Activated CD4-positive, alpha-beta memory T cell treated with anti-CD3 and anti-CD28 coated beads for 36 hours (primary cell): ENCODE results near the gene ABTB1. TPM values are rescaled to one million over a fixed set of nuclear protein-coding genes. Genes with fewer than 3 reads are reported as not detected.

Experiments
- CTCF ChIA-PET: fragments of 350-600 bp; sonication (Branson Sonifier 250); formaldehyde crosslinking; loops from one replicate; lab custom pipeline; 2021; ENCODE audit warnings: antibody characterized with exemption, inconsistent platforms; lab: Charles Lee
- POLR2A ChIA-PET: fragments of 350-600 bp; sonication (Branson Sonifier 250); formaldehyde crosslinking; loops from one replicate; lab custom pipeline; 2021; ENCODE audit warnings: antibody characterized with exemption; lab: Charles Lee
- DNase-seq: peaks from one replicate; pipeline ENCODE4 v3.0.0-alpha.2; 2020
- H3K27ac Mint-ChIP-seq: one replicate; pipeline ENCODE4 v1.8.0; 2021; ENCODE audit warnings: mixed read lengths
- H3K27me3 Mint-ChIP-seq: one replicate; pipeline ENCODE4 v1.8.0; 2021; ENCODE audit warnings: mixed read lengths
- H3K36me3 Mint-ChIP-seq: one replicate; pipeline ENCODE4 v1.8.0; 2021; ENCODE audit warnings: mixed read lengths
- H3K4me1 Mint-ChIP-seq: one replicate; pipeline ENCODE4 v1.8.0; 2021; ENCODE audit warnings: low read depth, mixed read lengths
- H3K4me3 Mint-ChIP-seq: one replicate; pipeline ENCODE4 v1.8.0; 2021; ENCODE audit warnings: mild to moderate bottlenecking, mixed read lengths
- H3K9me3 Mint-ChIP-seq: one replicate; pipeline ENCODE4 v1.8.0; 2021; ENCODE audit warnings: mixed read lengths
- intact Hi-C: fragments of 100-400 bp; cut with micrococcal nuclease; formaldehyde crosslinking; loops from one replicate; pipeline ENCODE4 v1.15.1; 2023
- total RNA-seq, 2 experiments: library from RNA; stranded (reverse); gene quantifications; one replicate each; pipeline ENCODE4 v1.2.3, GENCODE V29; 2021

Gene ABTB1
- total RNA-seq, 2 experiments from 2014 or later, result 14.8 TPM

DNA sequence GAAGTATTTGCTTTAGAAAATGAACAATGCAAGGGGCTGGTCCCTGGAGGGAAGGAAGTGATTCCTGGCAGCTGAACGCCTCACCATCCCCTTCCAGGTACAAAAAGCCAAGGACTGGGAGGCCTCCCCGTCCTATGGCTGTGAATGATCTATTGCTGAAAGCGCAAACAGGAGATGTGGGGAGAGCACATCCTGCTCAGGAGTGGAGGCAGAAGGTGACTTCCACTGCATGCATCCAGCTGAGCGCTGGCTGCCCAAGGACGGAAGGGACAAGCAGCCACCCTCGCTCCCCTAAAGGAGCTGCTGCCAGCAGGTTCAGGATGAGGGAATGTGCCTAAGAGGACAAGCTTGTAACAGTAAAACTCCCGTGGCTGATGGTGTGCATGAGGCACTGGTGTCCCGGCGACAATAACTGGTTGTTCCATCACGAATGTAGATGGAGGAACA, 41.4 kb downstream of the ABTB1 start:
- CTCF ChIA-PET, result interaction anchor here (0.5 kb wide), 1 partner anchor 123 kb away, joined by 3 read pairs; no protein-coding TSS in a partner anchor
- H3K4me1 Mint-ChIP-seq, result no peaks in the 10 kb centered on the region
- H3K4me3 Mint-ChIP-seq, result no peak overlapping the region
- no peak overlapping the region for H3K27ac Mint-ChIP-seq
- peaks cover 9% of the 10 kb centered on the region for H3K27me3 Mint-ChIP-seq
- H3K9me3 Mint-ChIP-seq, result no peaks in the 10 kb centered on the region
- POLR2A ChIA-PET, result no interaction called here
- H3K36me3 Mint-ChIP-seq, result no peaks in the 10 kb centered on the region
- DNase-seq, result no peak
- intact Hi-C loops, result no loop called here

DNA sequence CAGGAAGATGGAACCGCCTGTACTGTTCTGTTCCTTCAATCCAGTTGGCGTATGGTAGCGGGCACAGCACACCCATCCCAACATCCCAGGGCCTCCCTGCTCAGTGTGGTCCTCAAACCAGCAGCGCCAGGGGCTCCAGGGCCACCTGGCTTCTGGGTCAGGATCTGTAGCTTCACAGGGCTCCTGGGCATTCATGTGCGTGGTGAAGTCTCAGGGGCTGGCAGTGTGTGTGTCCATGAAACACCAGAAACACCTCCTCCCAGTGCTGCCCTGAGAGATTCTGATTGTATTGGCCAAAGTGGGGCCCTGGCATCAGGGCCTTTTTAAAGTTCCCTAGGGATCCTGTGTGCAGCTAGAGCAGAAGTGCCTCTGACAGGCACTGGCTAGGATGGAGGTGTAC, 42.1 kb downstream of the ABTB1 start:
- no peak for DNase-seq
- H3K9me3 Mint-ChIP-seq, result no peaks in the 10 kb centered on the region
- ChIA-PET POLR2A (no interaction called here), CTCF (no interaction called here)
- H3K36me3 Mint-ChIP-seq, result no peaks in the 10 kb centered on the region
- no peaks in the 10 kb centered on the region for H3K4me1 Mint-ChIP-seq
- intact Hi-C loops, result no loop called here
- no peak overlapping the region for H3K27ac Mint-ChIP-seq
- peaks cover 9% of the 10 kb centered on the region for H3K27me3 Mint-ChIP-seq
- no peak overlapping the region for H3K4me3 Mint-ChIP-seq

DNA sequence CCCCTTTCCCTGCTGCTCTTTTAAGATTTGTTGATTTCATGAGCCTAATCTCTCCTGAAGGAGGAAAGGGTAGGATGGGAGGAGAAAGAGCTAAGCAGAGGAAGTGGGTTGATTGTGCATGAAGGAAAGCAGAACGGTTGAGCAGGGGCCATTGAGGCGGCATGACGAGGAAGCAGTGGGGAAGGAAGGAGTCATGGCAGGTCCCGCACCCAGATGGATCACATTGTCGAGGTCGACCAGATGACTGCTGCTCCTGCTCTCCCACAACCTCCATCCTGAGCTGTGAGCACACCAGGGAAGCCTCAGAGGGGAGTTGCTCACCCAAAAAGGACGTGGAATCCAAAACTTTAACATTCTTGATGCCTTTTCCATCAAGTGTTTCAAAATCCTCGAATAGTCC, 42.8 kb downstream of the ABTB1 start:
- H3K27ac Mint-ChIP-seq, result no peak overlapping the region
- H3K36me3 Mint-ChIP-seq, result no peaks in the 10 kb centered on the region
- no peak overlapping the region for H3K4me3 Mint-ChIP-seq
- POLR2A ChIA-PET, result no interaction called here
- intact Hi-C loops, result no loop called here
- H3K27me3 Mint-ChIP-seq, result peaks cover 9% of the 10 kb centered on the region
- no peak for DNase-seq
- no peaks in the 10 kb centered on the region for H3K4me1 Mint-ChIP-seq
- CTCF ChIA-PET, result no interaction called here
- no peaks in the 10 kb centered on the region for H3K9me3 Mint-ChIP-seq

DNA sequence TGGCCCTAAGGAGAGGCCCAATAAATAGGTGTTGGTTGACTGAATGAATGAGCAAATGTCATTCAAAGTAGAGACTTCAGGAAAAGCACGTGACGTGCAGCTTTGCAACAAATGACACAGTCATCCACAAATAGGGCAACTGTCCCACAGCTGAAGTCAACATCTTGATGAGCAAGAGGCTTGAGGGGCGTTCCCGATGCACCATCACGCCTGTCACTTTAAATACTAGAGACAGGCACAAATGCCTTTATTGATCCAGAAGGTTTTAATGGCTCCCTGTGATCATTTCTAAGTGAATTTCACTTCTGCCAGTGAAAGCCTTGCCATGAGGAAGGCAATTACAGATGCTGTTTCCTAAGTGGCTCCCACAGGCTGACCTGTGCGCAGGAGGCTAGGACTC, 43.6 kb downstream of the ABTB1 start:
- CTCF ChIA-PET, result no interaction called here
- POLR2A ChIA-PET, result no interaction called here
- no peak for DNase-seq
- Mint-ChIP-seq H3K27ac (no peak overlapping the region), H3K4me3 (no peak overlapping the region), H3K27me3 (peaks cover 7% of the 10 kb centered on the region), H3K36me3 (no peaks in the 10 kb centered on the region), H3K9me3 (no peaks in the 10 kb centered on the region), H3K4me1 (no peaks in the 10 kb centered on the region)
- intact Hi-C loops, result no loop called here

DNA sequence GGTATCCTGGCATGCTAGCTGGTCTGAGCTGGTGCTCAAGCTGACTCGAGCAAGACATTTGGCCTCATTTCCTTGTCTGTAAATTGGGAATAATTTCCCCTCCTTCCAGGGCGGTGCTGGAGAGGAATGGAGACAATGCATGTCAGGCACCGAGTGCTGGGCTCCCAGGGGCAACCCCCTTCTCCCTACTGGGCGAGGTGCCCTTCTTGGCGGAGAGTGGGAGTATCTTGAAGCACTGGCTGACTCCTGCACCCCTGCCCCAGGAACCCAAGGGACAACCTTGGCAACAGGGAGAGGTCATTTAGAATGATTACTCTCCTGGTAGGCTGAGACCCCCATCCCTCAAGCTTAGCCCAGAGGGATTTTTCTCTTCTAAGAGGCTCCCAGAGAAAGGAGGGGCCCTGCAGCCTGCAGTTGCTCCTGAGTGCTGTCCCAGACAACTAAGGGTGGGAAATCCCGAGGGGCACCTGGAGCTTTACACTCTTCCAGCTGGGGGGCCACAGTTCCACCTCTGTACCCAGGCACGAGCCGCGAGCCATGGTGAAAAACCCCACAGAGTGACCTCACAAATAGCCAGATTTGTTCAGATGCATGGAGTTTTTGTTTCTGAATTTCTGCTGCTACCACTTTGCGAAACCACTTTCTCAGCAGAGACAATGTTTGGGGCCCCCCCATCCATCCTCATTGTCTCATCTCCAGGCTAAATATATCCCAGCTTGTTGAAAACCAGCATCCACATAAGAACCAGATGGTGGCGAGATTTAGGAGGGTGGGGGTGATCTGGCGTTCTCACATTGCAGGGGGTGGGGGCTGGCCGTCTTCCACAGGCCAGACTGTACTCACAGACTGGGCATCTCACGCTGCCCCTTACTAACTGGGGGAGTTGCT, 44.8 kb downstream of the ABTB1 start:
- no peaks in the 10 kb centered on the region for H3K36me3 Mint-ChIP-seq
- H3K9me3 Mint-ChIP-seq, result no peaks in the 10 kb centered on the region
- no peak overlapping the region for H3K4me3 Mint-ChIP-seq
- ChIA-PET POLR2A (no interaction called here), CTCF (no interaction called here)
- no peaks in the 10 kb centered on the region for H3K4me1 Mint-ChIP-seq
- no peak for DNase-seq
- no peak overlapping the region for H3K27ac Mint-ChIP-seq
- peaks cover 7% of the 10 kb centered on the region for H3K27me3 Mint-ChIP-seq
- intact Hi-C loops, result no loop called here

DNA sequence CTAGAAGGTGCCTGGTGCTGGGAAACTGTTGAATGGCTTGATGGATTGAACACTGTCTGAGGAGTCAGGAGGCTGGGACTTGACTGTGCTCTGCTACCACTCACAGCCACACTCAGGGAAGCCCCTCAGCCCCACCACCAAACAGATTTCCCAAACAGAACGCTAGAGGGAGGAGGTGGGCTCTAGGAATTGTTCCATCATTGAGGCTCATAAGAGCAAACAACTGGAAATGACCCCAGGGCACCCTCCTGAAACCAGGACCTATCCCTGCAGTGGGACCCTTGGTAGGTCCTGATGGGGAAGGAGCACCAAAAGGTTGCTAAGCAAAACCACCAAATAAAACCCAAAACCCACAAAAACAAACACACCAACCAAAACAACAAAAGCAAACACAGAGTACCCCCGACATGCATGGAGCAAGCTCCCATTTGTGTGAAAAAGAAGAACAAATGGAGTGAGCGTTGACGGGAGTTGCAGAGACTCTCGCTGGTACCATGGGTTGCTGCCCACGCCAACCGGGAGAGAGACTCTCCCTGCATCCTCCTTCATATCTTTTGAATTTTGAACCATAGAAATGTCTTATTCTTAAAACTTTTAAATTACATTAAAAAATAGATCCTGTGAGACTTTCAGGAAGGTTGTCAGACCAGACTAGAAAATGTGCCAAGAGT, 45.6 kb downstream of the ABTB1 start:
- POLR2A ChIA-PET, result no interaction called here
- Mint-ChIP-seq H3K27me3 (peaks cover 7% of the 10 kb centered on the region), H3K27ac (no peak overlapping the region), H3K4me3 (no peak overlapping the region), H3K4me1 (no peaks in the 10 kb centered on the region), H3K9me3 (no peaks in the 10 kb centered on the region), H3K36me3 (no peaks in the 10 kb centered on the region)
- CTCF ChIA-PET, result no interaction called here
- DNase-seq, result no peak
- intact Hi-C loops, result no loop called here

DNA sequence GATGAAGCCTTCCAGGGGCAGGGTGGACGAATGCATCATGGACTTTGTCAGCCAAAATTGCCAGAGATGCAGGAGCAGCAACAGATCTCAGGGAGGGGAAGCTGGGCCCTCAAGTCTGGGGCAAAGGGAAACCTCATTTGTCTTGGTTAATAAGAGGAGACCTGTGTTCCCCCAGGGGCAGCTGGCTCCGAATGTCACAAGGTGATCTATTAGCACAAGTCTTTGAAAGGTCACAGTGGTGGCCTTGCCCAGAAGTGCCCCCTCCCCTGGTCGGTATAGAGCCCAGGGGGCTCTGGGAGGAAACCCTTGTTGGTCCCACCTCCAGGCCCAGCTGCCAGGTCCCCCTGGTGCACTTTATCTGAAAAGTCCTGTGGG, 46.2 kb downstream of the ABTB1 start:
- ChIA-PET CTCF (no interaction called here), POLR2A (no interaction called here)
- H3K4me3 Mint-ChIP-seq, result no peak overlapping the region
- H3K36me3 Mint-ChIP-seq, result no peaks in the 10 kb centered on the region
- H3K9me3 Mint-ChIP-seq, result no peaks in the 10 kb centered on the region
- H3K4me1 Mint-ChIP-seq, result no peaks in the 10 kb centered on the region
- H3K27me3 Mint-ChIP-seq, result peaks cover 7% of the 10 kb centered on the region
- H3K27ac Mint-ChIP-seq, result no peak overlapping the region
- no peak for DNase-seq
- intact Hi-C loops, result no loop called here

DNA sequence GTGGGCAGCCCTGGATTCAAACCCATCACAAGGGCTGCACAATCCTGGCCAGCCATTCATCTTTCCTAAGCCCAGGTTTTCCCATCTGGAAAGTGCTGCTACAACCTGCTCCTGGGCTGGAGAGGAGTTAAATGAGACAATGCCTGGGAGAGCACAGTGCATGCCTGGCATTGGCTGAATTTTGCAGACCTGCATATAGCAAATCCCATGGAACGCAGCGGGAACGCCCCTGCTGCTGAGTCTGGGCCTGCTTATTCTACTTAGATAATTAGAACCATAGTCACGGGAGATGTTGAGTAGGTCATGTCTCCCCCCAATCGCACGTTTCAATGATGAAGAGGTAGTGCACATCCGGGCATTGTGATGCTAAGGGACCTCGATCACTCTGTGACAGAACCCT, 46.6 kb downstream of the ABTB1 start:
- no peaks in the 10 kb centered on the region for H3K4me1 Mint-ChIP-seq
- H3K4me3 Mint-ChIP-seq, result no peak overlapping the region
- H3K27me3 Mint-ChIP-seq, result peaks cover 4% of the 10 kb centered on the region
- no peak overlapping the region for H3K27ac Mint-ChIP-seq
- H3K36me3 Mint-ChIP-seq, result no peaks in the 10 kb centered on the region
- ChIA-PET POLR2A (no interaction called here), CTCF (no interaction called here)
- H3K9me3 Mint-ChIP-seq, result no peaks in the 10 kb centered on the region
- intact Hi-C loops, result no loop called here
- no peak for DNase-seq

DNA sequence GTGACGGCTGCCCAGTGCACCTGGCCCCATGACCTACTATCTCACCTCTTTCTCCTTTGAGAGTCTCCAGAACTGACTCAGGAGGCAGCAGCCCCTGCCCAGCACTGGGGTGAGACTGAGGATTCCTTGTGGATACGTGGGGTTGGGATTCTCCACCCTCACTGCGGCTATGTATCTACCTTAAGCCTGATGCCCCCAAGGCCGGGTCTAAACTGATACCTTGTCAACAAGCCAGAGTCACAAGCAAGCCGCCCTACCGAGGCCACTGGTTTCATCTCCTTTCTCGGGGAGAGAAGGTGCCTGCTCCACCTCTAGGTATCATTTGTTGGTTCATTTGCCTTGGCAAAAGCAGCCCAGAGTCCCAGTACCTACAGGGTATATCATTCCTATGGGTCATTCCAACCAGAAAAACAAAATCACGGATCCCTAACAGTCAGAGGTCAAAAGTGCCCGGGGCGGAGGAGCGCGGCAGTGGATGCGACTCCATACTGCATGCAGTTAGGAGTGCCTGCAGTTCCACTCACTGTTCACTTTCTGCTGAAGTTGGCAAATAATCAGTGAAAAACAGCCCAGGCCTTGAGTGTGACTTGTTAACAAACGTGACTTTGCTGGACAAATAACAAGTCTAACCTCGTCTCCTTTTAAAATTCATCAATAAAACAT, 47.5 kb downstream of the ABTB1 start:
- H3K9me3 Mint-ChIP-seq, result no peaks in the 10 kb centered on the region
- no peak for DNase-seq
- no peak overlapping the region for H3K27ac Mint-ChIP-seq
- H3K36me3 Mint-ChIP-seq, result no peaks in the 10 kb centered on the region
- H3K4me1 Mint-ChIP-seq, result no peaks in the 10 kb centered on the region
- POLR2A ChIA-PET, result no interaction called here
- intact Hi-C loops, result no loop called here
- no peak overlapping the region for H3K4me3 Mint-ChIP-seq
- H3K27me3 Mint-ChIP-seq, result peaks cover 8% of the 10 kb centered on the region
- CTCF ChIA-PET, result no interaction called here

DNA sequence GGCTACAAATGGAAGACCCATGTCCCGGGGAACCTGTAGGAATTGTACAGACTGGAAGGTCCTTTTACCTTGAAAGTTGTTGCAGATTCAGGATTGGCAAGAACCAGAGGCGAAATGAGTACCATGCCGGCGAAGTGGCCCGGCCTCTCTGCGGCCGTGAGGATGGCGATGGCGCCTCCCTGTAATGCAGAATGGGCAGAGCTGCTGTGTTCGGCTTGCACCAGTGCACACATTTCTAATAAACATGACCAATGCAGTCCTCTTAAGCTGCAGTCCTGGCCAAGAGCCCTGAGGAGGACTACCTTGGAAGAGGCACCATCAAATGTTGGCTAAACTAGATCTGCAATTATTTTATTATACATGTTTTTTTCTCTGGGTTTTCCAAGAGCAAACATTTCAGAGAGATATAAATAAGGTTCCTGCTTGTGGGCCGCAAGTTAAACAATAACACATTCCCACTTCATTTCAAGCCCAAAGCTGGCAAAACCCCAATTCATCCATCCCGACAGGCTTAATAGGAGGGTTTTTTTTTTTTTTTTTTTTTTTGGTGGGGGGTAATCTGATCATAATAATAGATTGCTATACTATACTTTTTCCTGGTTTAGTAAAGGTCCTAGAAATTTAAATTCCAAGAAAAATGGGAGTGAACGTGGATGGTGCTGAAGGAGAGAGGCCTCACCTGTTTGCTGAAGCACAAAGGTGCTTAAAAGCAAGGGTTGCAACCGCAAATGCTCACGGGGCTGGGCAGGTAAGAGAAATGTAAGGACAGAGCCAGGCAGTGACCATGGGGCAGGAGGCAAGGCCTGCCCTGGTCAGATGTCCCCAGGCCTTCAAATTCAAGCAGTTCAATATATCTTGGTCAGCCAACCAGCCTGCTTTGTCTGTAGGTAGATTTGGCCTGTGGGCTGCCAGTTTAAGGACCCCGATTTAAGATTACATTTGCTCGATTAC, 48.5 kb downstream of the ABTB1 start:
- ChIA-PET POLR2A (no interaction called here), CTCF (no interaction called here)
- H3K4me1 Mint-ChIP-seq, result no peaks in the 10 kb centered on the region
- no peak overlapping the region for H3K4me3 Mint-ChIP-seq
- H3K27me3 Mint-ChIP-seq, result peaks cover 9% of the 10 kb centered on the region
- intact Hi-C loops, result no loop called here
- H3K36me3 Mint-ChIP-seq, result no peaks in the 10 kb centered on the region
- no peak for DNase-seq
- H3K27ac Mint-ChIP-seq, result no peak overlapping the region
- H3K9me3 Mint-ChIP-seq, result no peaks in the 10 kb centered on the region

DNA sequence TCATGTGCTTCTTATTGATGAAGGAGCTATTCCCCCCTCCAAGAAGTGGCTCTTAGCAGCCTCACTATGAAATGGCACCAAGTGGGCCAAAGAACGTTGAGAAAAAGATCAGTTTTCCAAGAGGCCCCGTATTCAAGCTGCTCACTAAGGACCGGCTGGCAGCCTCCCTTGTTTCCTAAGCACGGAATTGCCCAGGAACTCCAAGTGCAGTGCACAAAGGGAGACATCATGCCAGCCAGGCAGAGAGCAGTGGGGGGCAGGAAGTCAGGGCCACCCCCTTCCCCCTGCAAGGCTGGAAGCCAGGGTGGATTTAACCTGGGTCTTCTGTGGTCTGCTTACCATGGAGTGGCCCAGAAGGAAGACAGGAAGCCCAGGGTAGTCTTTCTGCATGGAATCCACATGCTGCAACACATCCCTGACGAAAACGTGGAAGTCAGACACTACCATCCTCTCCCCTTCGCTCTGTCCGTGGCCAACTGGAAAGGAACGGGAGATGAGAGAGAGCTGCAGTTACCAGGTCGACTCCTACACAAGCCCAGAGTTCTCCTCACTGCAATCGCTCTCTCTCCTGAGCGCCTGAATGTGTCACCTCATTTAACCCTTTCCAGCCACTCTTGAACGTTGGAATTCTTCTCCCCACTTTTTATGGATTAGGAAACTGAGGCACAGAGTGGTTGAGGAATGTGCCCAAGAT, 49.5 kb downstream of the ABTB1 start:
- no peaks in the 10 kb centered on the region for H3K36me3 Mint-ChIP-seq
- no peak overlapping the region for H3K4me3 Mint-ChIP-seq
- ChIA-PET CTCF (no interaction called here), POLR2A (no interaction called here)
- no peaks in the 10 kb centered on the region for H3K9me3 Mint-ChIP-seq
- no peak overlapping the region for H3K27ac Mint-ChIP-seq
- DNase-seq, result no peak
- intact Hi-C loops, result no loop called here
- H3K4me1 Mint-ChIP-seq, result no peaks in the 10 kb centered on the region
- peaks cover 9% of the 10 kb centered on the region for H3K27me3 Mint-ChIP-seq
